Muscle of leg (tissue), 11 donors: ENCODE results near the gene UBAC2. TPM values are rescaled to one million over a fixed set of nuclear protein-coding genes. Genes with fewer than 3 reads are reported as not detected.

ENCODE experiments used
- DNase-seq: peaks from one replicate; pipeline ENCODE4 v3.0.0; 2013
- H3K27ac ChIP-seq: one replicate; pipeline ENCODE4 v1.5.1; 2013; ENCODE audit warnings: mild to moderate bottlenecking, low read length, control low read depth
- H3K27me3 ChIP-seq: one replicate; pipeline ENCODE4 v1.6.1; 2013; ENCODE audit warnings: low read length; ENCODE audit not compliant: control insufficient read depth, insufficient read depth
- H3K36me3 ChIP-seq: one replicate; pipeline ENCODE4 v1.6.1; 2013; ENCODE audit warnings: low read length; ENCODE audit not compliant: control insufficient read depth, insufficient read depth
- H3K4me1 ChIP-seq: one replicate; pipeline ENCODE4 v1.6.1; 2013; ENCODE audit warnings: low read length; ENCODE audit not compliant: control insufficient read depth, insufficient read depth
- H3K4me3 ChIP-seq: one replicate; pipeline ENCODE4 v1.5.1; 2013; ENCODE audit warnings: low read length, control low read depth
- H3K9me3 ChIP-seq: replicated peaks from 2 replicates; pipeline ENCODE4 v1.6.1; 2013; ENCODE audit warnings: low read depth, low read length; ENCODE audit not compliant: control insufficient read depth
- WGBS: methylation state at CpG from one replicate; pipeline ENCODE4 v1.1.5; 2013; ENCODE audit warnings: missing lambda C conversion rate; ENCODE audit not compliant: insufficient coverage; 5-methylcytosine and 5-hydroxymethylcytosine counted together
- polyA plus RNA-seq, 8 donors: library from polyadenylated mRNA; unstranded; fragments of 120-200 nt; gene quantifications; one replicate each; pipeline versions ENCODE4 v1.2.1 to v1.2.3, GENCODE V29; 2013; ENCODE audit warnings: inconsistent platforms in 1 of 8, low replicate concordance in 1 of 8; ENCODE audit not compliant: insufficient read length in 8 of 8, insufficient read depth in 1 of 8
- total RNA-seq: library from RNA; stranded (reverse); fragments of 120-200 nt; gene quantifications from one replicate; pipeline ENCODE4 v1.2.4, GENCODE V29; 2013

Gene UBAC2
- total and polyA plus RNA-seq, 9 donors, result 46.3 to 92.6 (median 84.7) TPM

DNA sequence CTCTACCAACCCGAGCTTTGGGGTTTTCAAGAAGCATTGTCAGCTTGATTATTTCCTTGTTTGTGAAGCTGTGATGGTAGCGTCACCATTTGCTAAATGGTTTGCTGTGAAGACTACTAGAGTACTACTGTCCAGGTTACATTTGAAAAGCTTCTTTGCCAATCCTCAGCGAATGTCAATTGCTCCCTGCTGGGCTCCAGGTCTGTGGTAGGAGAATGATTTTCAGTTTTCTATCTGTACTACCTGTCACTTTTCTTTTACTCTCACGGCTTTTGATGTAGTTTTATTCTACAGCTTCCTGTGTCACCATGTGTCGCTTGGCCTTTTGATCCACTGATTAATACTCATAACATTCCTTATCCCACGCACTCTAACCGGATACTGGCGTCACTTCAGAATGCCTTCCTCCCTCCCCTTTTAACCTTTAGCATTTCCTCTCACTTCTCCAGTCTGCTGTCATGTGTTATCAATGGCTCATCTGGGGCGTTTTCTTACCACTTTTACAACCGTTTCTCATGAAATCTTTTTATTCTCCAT lies 114.1 kb downstream of the UBAC2 start:
- Histone ChIP-seq H3K4me1 (peaks cover 2% of the 10 kb centered on the region), H3K27ac (no peak overlapping the region), H3K36me3 (peaks cover 8% of the 10 kb centered on the region), H3K9me3 (no peaks in the 10 kb centered on the region), H3K27me3 (no peaks in the 10 kb centered on the region), H3K4me3 (no peak overlapping the region)
- peak; percentile 41 for DNase-seq
- 68% methylated on average over 8 of the region's 10 CpGs for WGBS

DNA sequence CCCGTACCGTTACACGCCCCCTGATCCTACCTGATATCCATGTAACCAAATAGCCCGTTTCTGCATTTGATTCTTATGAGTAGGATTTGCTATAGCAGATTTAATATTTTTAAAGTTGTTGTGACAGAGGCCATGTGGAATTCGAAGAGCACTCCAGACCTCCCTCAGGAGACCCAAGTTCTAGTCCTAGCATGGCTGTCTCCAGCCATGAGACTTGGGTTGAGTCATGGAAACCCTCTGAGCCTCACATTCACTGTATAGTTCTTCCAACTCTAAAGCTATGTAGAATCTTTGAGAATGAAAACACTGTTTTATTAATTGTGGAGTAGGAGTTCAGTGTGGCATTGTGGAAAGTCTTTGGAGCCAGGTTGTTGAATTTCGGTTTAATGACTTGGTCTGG lies 114.5 kb downstream of the UBAC2 start:
- peaks cover 7% of the 10 kb centered on the region for H3K36me3 ChIP-seq
- WGBS, result no CpG with 5 or more reads among the region's 6 CpGs
- no peaks in the 10 kb centered on the region for H3K9me3 ChIP-seq
- H3K4me3 ChIP-seq, result no peak overlapping the region
- no peak overlapping the region for H3K27ac ChIP-seq
- no peak for DNase-seq
- H3K4me1 ChIP-seq, result peaks cover 2% of the 10 kb centered on the region
- no peaks in the 10 kb centered on the region for H3K27me3 ChIP-seq

DNA sequence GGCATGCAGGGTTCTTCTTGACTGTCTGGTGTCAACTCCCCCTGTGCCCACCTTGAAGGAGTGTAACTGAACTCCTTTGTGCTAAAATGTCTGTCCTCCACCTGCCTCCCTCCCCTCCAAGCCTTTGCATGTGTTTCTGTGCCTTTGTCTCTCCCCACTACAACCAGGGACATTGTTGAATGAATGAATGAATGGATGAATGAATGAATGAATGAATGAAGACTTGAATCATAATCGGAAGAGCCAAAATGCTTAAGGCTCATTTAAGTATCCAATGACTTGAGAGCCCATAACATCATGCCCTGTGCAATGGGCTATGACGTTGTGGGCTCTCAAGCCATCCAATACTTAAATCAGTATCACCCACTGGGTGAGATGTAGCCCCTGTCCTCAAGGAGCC lies 115.6 kb downstream of the UBAC2 start:
- Histone ChIP-seq H3K27me3 (no peaks in the 10 kb centered on the region), H3K9me3 (no peaks in the 10 kb centered on the region), H3K4me1 (peaks cover 2% of the 10 kb centered on the region), H3K36me3 (peaks cover 6% of the 10 kb centered on the region), H3K27ac (no peak overlapping the region), H3K4me3 (no peak overlapping the region)
- DNase-seq, result no peak
- 100% methylated on average over 1 of the region's 2 CpGs for WGBS

- Histone ChIP-seq H3K36me3 (peaks cover 5% of the 10 kb centered on the region), H3K27ac (no peak overlapping the region), H3K4me1 (peaks cover 2% of the 10 kb centered on the region), H3K9me3 (no peaks in the 10 kb centered on the region), H3K4me3 (no peak overlapping the region), H3K27me3 (no peaks in the 10 kb centered on the region)
- 100% methylated on average over 3 of the region's 6 CpGs for WGBS
- DNase-seq, result no peak
Observed at GRCh38 chr13:99316657-99317256, 116.1 kb downstream of the UBAC2 start.

DNA sequence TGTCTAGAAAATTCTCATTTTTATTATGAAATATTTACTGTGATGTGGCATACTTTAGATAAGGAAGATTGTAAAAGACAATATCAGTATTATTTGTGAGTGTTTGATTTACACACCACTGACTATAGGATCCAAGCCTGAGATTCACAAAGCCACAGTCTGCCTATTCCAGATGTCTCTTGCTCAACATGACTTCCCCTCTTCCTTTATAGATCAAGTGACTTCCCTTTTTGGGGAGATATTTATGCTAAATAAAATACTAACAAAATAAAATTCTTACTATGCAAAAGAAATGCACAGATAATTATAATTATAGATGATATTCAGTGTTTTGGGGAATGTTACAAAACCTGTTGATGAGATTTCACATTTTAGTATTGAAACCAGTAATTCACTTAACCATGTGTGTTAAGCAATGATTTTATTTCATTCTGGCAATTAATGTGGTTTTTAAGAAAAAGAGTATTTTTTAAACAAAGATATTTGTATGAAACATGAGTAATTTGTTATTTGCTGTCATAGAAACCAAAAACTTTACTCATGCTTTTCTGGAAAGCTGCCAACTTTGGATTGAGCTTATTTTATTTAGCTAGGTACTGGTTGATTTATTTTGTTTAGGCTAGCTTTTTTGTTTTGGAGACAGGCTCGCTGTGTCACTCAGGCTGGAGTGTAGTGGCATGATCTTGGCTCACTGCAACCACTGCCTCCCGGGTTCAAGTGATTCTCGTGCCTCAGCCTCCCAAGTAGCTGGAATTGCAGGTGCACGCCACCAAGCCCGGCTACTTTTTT lies 120.2 kb downstream of the UBAC2 start:
- peak overlapping the region; percentile 18 for H3K27ac ChIP-seq
- WGBS, result 57% methylated on average over 5 of the region's 5 CpGs
- DNase-seq, result peak; percentile 88
- H3K4me1 ChIP-seq, result no peaks in the 10 kb centered on the region
- H3K27me3 ChIP-seq, result no peaks in the 10 kb centered on the region
- H3K4me3 ChIP-seq, result no peak overlapping the region
- peaks cover 11% of the 10 kb centered on the region for H3K36me3 ChIP-seq
- H3K9me3 ChIP-seq, result no peaks in the 10 kb centered on the region

DNA sequence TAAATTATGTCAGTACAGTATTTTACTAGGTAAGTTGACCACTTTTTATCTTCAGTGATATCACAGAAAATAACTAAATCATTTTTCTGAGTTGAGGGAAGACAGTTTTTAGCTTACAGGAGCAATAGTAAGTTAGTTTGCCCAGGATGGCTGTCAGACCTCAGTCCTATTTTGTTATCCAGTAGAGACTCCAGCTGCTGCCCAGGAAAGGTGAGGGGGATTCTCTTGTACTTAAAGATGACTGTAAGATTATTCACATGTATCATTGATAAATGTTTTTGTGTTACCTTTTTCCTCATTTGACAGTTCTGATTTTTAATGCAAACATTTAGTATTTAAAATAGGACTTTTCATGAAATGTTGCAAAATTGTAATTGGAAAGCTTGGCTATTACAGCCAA lies 121.1 kb downstream of the UBAC2 start:
- no peaks in the 10 kb centered on the region for H3K4me1 ChIP-seq
- DNase-seq, result no peak
- no peak overlapping the region for H3K4me3 ChIP-seq
- H3K36me3 ChIP-seq, result peaks cover 13% of the 10 kb centered on the region
- no peak overlapping the region for H3K27ac ChIP-seq
- H3K27me3 ChIP-seq, result no peaks in the 10 kb centered on the region
- no peaks in the 10 kb centered on the region for H3K9me3 ChIP-seq

- Histone ChIP-seq H3K9me3 (no peaks in the 10 kb centered on the region), H3K27ac (no peak overlapping the region), H3K27me3 (no peaks in the 10 kb centered on the region), H3K4me1 (no peaks in the 10 kb centered on the region), H3K4me3 (no peak overlapping the region), H3K36me3 (peaks cover 13% of the 10 kb centered on the region)
- WGBS, result no CpG with 5 or more reads among the region's 10 CpGs
- DNase-seq, result peak; percentile 46
Observed at GRCh38 chr13:99322297-99323103, 121.8 kb downstream of the UBAC2 start.

DNA sequence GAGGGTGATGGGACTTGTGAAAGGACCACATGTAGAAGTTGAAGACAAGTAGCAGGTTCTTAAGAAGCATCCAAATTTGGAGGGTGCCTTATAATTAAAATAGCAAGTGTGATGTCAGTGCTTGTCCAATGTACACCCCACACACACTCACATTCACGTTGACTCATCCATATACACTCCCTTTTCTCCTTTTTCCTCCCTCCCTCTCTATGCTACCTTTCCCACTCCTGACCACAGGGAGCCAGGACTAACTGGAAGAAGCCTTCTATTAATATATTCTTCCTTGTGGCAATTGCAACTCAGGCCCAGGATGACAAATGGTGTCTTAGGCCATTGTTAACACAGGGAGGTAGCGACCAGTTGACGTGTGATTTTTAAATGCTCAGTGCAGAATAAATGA lies 122.8 kb downstream of the UBAC2 start:
- Histone ChIP-seq H3K9me3 (no peaks in the 10 kb centered on the region), H3K27me3 (no peaks in the 10 kb centered on the region), H3K27ac (no peak overlapping the region), H3K4me3 (no peak overlapping the region), H3K36me3 (peaks cover 13% of the 10 kb centered on the region), H3K4me1 (no peaks in the 10 kb centered on the region)
- 75% methylated on average over 1 of the region's 3 CpGs for WGBS
- DNase-seq, result no peak

- H3K4me3 ChIP-seq, result no peak overlapping the region
- H3K36me3 ChIP-seq, result peaks cover 9% of the 10 kb centered on the region
- H3K4me1 ChIP-seq, result no peaks in the 10 kb centered on the region
- DNase-seq, result no peak
- H3K27ac ChIP-seq, result no peak overlapping the region
- no peaks in the 10 kb centered on the region for H3K27me3 ChIP-seq
- H3K9me3 ChIP-seq, result no peaks in the 10 kb centered on the region
Observed at GRCh38 chr13:99326012-99326411, 125.4 kb downstream of the UBAC2 start.

DNA sequence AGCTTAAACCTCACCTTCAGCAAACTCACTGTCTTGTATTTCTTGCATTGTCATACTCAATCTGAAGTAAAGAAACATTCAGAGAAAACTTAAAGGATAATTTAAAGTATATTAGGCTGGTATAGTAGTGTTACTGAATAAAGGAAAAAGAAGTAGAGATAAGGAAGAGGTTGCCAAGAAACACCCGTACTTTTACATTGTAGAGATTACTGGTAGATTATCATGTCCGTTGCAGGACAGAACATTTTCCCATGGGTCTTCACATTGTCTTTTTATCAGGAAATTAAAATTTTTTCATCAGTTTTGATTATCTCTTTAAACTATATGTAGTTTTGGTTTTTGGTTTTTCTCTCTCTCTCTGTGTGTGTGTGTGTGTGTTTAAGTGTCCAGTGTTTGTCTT lies 126.5 kb downstream of the UBAC2 start:
- H3K36me3 ChIP-seq, result peaks cover 9% of the 10 kb centered on the region
- no peak overlapping the region for H3K4me3 ChIP-seq
- H3K27me3 ChIP-seq, result no peaks in the 10 kb centered on the region
- DNase-seq, result no peak
- H3K4me1 ChIP-seq, result peaks cover 2% of the 10 kb centered on the region
- no peaks in the 10 kb centered on the region for H3K9me3 ChIP-seq
- no CpG with 5 or more reads among the region's 2 CpGs for WGBS
- H3K27ac ChIP-seq, result no peak overlapping the region
